ENCODE results near the gene FRMD3. TPM values are rescaled to one million over a fixed set of nuclear protein-coding genes. Genes with fewer than 3 reads are reported as not detected.

The FRMD3 gene
- total RNA-seq, 1 experiment from 2014 or later, result 0.55 TPM

GRCh38 chr9:83313781-83314180 lies 224.4 kb downstream of the FRMD3 start:
- Histone ChIP-seq H3T11ph (ENCODE audit: low read length) (no peak overlapping the region), H4K8ac (replicated peaks; ENCODE audit: insufficient read length, low read depth, low read length) (no peak overlapping the region), H2BK120ac (ENCODE audit: low read depth, low read length, poor library complexity, severe bottlenecking) (no peak overlapping the region), H4K20me1 (ENCODE audit: control insufficient read depth, insufficient read depth, insufficient read length) (no peaks in the 10 kb centered on the region), H3K4me2 (ENCODE audit: insufficient read depth, insufficient read length, low read length) (no peak overlapping the region), H3K27me3 (ENCODE audit: insufficient read depth, low read length) (no peaks in the 10 kb centered on the region), H3K9ac (ENCODE audit: extremely low read depth, insufficient read length, low read length) (no peak overlapping the region), H4K91ac (ENCODE audit: insufficient read length, low read depth, low read length) (no peak overlapping the region), H2BK15ac (ENCODE audit: low read depth, low read length) (no peak overlapping the region), H2AFZ (ENCODE audit: low read length) (no peak overlapping the region), H2BK20ac (ENCODE audit: low read depth, low read length, poor library complexity, severe bottlenecking) (no peak overlapping the region), H3K79me1 (ENCODE audit: insufficient read depth, low read depth, low read length, poor library complexity, severe bottlenecking) (no peaks in the 10 kb centered on the region), H2AK5ac (ENCODE audit: insufficient read length, low read length) (no peak overlapping the region), H3K56ac (ENCODE audit: insufficient read length, low read depth, low read length) (no peak overlapping the region), H3K18ac (ENCODE audit: insufficient read length, low read depth, low read length) (no peak overlapping the region), H3K23ac (ENCODE audit: insufficient read length, low read depth, low read length) (no peak overlapping the region), H3K14ac (ENCODE audit: insufficient read depth, low read length) (no peak overlapping the region), H3K79me2 (ENCODE audit: insufficient read depth, low read length) (no peaks in the 10 kb centered on the region), H3K9me3 (ENCODE audit: control insufficient read depth, low read depth, low read length) (no peaks in the 10 kb centered on the region), H3K23me2 (ENCODE audit: insufficient read length, low read depth, low read length, poor library complexity, severe bottlenecking) (no peaks in the 10 kb centered on the region), H4K5ac (ENCODE audit: insufficient read length, low read depth, low read length) (no peak overlapping the region), H3K4ac (ENCODE audit: low read depth, low read length) (no peak overlapping the region), H3K27ac (ENCODE audit: insufficient read length, low read depth, low read length) (no peak overlapping the region), H2BK5ac (ENCODE audit: insufficient read length, low read length) (no peak overlapping the region), H2BK12ac (ENCODE audit: insufficient read length, low read depth, low read length) (no peak overlapping the region), H3K4me1 (ENCODE audit: insufficient read depth, low read length) (no peaks in the 10 kb centered on the region)
- no peaks in the 10 kb centered on the region; a peak in 1 of 7 replicates for H3K36me3 Mint-ChIP-seq (ENCODE audit: insufficient read depth in 1 of 3, low read depth in 3 of 3)
- no peaks in the 10 kb centered on the region; a peak in 1 of 5 replicates for H3K9me3 Mint-ChIP-seq
- no peak for DNase-seq
- TF ChIP-seq, protein P1, sequence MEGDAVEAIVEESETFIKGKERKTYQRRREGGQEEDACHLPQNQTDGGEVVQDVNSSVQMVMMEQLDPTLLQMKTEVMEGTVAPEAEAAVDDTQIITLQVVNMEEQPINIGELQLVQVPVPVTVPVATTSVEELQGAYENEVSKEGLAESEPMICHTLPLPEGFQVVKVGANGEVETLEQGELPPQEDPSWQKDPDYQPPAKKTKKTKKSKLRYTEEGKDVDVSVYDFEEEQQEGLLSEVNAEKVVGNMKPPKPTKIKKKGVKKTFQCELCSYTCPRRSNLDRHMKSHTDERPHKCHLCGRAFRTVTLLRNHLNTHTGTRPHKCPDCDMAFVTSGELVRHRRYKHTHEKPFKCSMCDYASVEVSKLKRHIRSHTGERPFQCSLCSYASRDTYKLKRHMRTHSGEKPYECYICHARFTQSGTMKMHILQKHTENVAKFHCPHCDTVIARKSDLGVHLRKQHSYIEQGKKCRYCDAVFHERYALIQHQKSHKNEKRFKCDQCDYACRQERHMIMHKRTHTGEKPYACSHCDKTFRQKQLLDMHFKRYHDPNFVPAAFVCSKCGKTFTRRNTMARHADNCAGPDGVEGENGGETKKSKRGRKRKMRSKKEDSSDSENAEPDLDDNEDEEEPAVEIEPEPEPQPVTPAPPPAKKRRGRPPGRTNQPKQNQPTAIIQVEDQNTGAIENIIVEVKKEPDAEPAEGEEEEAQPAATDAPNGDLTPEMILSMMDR (conservative IDR thresholded peaks at IDR 0.05), result no peak
- no peak overlapping the region for H3K4me3 Mint-ChIP-seq
- no CpG with 5 or more reads among the region's 6 CpGs for WGBS (ENCODE audit: extremely low coverage, insufficient read length, low lambda C conversion rate)
- no peak overlapping the region for H3K27ac Mint-ChIP-seq
- no peaks in the 10 kb centered on the region; a peak in 2 of 4 replicates for H3K4me1 Mint-ChIP-seq
- H3K27me3 Mint-ChIP-seq (ENCODE audit: low read depth), result no peaks in the 10 kb centered on the region

Data from H9 (cell line).